ENCODE measurements around the gene RNF214.

DNA sequence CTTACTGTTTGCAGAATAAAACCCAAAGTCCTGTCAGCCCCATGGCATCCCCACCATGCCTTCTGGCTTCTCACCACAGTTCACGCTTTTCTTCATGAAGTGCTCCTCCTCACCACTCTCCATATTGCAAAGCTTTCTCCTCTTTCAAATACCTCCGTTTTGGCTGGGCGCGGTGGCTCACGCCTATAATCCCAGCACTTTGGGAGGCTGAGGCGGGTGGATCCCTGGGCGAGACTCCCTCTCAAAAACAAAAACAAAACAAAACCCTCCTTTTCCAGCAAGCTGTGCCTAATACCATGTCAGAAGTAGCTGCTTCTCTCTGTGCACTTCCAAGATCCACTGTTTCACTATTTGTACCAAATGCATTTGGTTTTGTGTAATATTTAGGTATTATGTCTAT, 76.8 kb downstream of the RNF214 start:
- TF ChIP-seq GLIS3 (CRISPR knock-in tag; IDR thresholded peaks at IDR 0.05): no peak
- no peak for TF ChIP-seq OSR1 (CRISPR knock-in tag; IDR thresholded peaks at IDR 0.05)

All from SK-N-SH treated with all-trans-retinoic acid at 6 μM for 48 hours (cell line).